Mononuclear cell (primary cell): Measurements from ENCODE around the gene ABHD17A. TPM values are rescaled to one million over a fixed set of nuclear protein-coding genes. Genes with fewer than 3 reads are reported as not detected.

Source experiments
- H3K27me3 ChIP-seq: 2 replicates; pipeline ENCODE4 v1.6.0; 2011; ENCODE audit warnings: low read length, control low read depth; ENCODE audit not compliant: insufficient read depth
- H3K4me1 ChIP-seq: 2 replicates; pipeline ENCODE4 v1.5.1; 2011; ENCODE audit warnings: mild to moderate bottlenecking, low read length, control low read depth; ENCODE audit not compliant: insufficient read depth
- H3K4me3 ChIP-seq: 2 replicates; pipeline ENCODE4 v1.5.1; 2011; ENCODE audit warnings: mild to moderate bottlenecking, low read length, moderate library complexity
- H3K9me3 ChIP-seq: 2 replicates; pipeline ENCODE4 v1.5.1; 2011; ENCODE audit warnings: low read depth, mild to moderate bottlenecking, control low read depth, low read length
- total RNA-seq: library from RNA; depleted of rRNA; stranded (reverse); fragments of >200 nt; gene quantifications from one replicate; pipeline ENCODE4 v1.2.3, GENCODE V29; 2012

ABHD17A gene
- total RNA-seq, 1 donor = 97.8 TPM

- Histone ChIP-seq H3K27me3 (no peaks in the 10 kb centered on the region), H3K9me3 (no peaks in the 10 kb centered on the region), H3K4me1 (peaks cover 94% of the 10 kb centered on the region), H3K4me3 (peak overlapping the region; percentile 45)
These were observed 27.5 kb downstream of the ABHD17A start for GRCh38 chr19:1857648-1858326.

- Histone ChIP-seq H3K4me1 (peaks cover 98% of the 10 kb centered on the region), H3K27me3 (no peaks in the 10 kb centered on the region), H3K9me3 (no peaks in the 10 kb centered on the region), H3K4me3 (peak overlapping the region; percentile 61)
These were observed 28.3 kb downstream of the ABHD17A start for GRCh38 chr19:1856698-1857603.

GRCh38 chr19:1856345-1856697 is 29.0 kb downstream of the ABHD17A start:
- Histone ChIP-seq H3K4me1 (peaks cover 98% of the 10 kb centered on the region), H3K4me3 (peak overlapping the region; percentile 61), H3K27me3 (no peaks in the 10 kb centered on the region), H3K9me3 (no peaks in the 10 kb centered on the region)

- H3K27me3 ChIP-seq = no peaks in the 10 kb centered on the region
- H3K4me1 ChIP-seq = peaks cover 96% of the 10 kb centered on the region
- H3K4me3 ChIP-seq = peak overlapping the region; percentile 61
- no peaks in the 10 kb centered on the region for H3K9me3 ChIP-seq
These were observed 29.5 kb downstream of the ABHD17A start for GRCh38 chr19:1855828-1856255.

- peak overlapping the region; percentile 61 for H3K4me3 ChIP-seq
- no peaks in the 10 kb centered on the region for H3K27me3 ChIP-seq
- H3K9me3 ChIP-seq = no peaks in the 10 kb centered on the region
- H3K4me1 ChIP-seq = peaks cover 90% of the 10 kb centered on the region
These were observed 30.1 kb downstream of the ABHD17A start for GRCh38 chr19:1855040-1855827.

- H3K9me3 ChIP-seq = no peaks in the 10 kb centered on the region
- H3K4me3 ChIP-seq = no peak overlapping the region
- H3K27me3 ChIP-seq = no peaks in the 10 kb centered on the region
- H3K4me1 ChIP-seq = peaks cover 84% of the 10 kb centered on the region
These were observed 30.7 kb downstream of the ABHD17A start for GRCh38 chr19:1854542-1855039.

- no peak overlapping the region for H3K4me3 ChIP-seq
- H3K9me3 ChIP-seq = no peaks in the 10 kb centered on the region
- H3K27me3 ChIP-seq = no peaks in the 10 kb centered on the region
- peaks cover 83% of the 10 kb centered on the region for H3K4me1 ChIP-seq
These were observed 31.2 kb downstream of the ABHD17A start for GRCh38 chr19:1854039-1854541.

- no peaks in the 10 kb centered on the region for H3K27me3 ChIP-seq
- H3K4me1 ChIP-seq = peaks cover 81% of the 10 kb centered on the region
- H3K4me3 ChIP-seq = no peak overlapping the region
- no peaks in the 10 kb centered on the region for H3K9me3 ChIP-seq
These were observed 31.8 kb downstream of the ABHD17A start for GRCh38 chr19:1853295-1854038.

GRCh38 chr19:1852581-1853128 is 32.6 kb downstream of the ABHD17A start:
- no peaks in the 10 kb centered on the region for H3K27me3 ChIP-seq
- peaks cover 74% of the 10 kb centered on the region for H3K4me1 ChIP-seq

GRCh38 chr19:1851654-1852580 is 33.4 kb downstream of the ABHD17A start:
- Histone ChIP-seq H3K4me3 (no peak overlapping the region), H3K9me3 (no peaks in the 10 kb centered on the region), H3K27me3 (no peaks in the 10 kb centered on the region), H3K4me1 (peaks cover 74% of the 10 kb centered on the region)

More at GRCh38 chr19:1852581-1853128, 32.6 kb downstream of the ABHD17A start:
- no peaks in the 10 kb centered on the region for H3K9me3 ChIP-seq
- no peak overlapping the region for H3K4me3 ChIP-seq

GRCh38 chr19:1850809-1851653 is 34.3 kb downstream of the ABHD17A start:
- H3K4me1 ChIP-seq = peaks cover 76% of the 10 kb centered on the region
- no peak overlapping the region for H3K4me3 ChIP-seq
- H3K27me3 ChIP-seq = no peaks in the 10 kb centered on the region
- H3K9me3 ChIP-seq = no peaks in the 10 kb centered on the region

- Histone ChIP-seq H3K4me3 (no peak overlapping the region), H3K9me3 (no peaks in the 10 kb centered on the region), H3K27me3 (no peaks in the 10 kb centered on the region), H3K4me1 (peaks cover 76% of the 10 kb centered on the region)
These were observed 35.4 kb downstream of the ABHD17A start for GRCh38 chr19:1849886-1850398.
